PC-3 (cell line): ENCODE data around the gene CCS. TPM values are rescaled to one million over a fixed set of nuclear protein-coding genes. Genes with fewer than 3 reads are reported as not detected.

ENCODE experiments used
- ATAC-seq: fragments of 200-7000 bp; cut with Tn5 transposase; 2 replicates; pipeline ENCODE4 v1.9.1; 2020; ENCODE audit warnings: mild to moderate bottlenecking, moderate library complexity
- BruUV-seq: library from RNA; stranded (reverse); fragments of 400-500 nt; replicated peaks from 2 replicates; lab custom pipeline; 2021; lab: Mats Ljungman, UMichigan
- CTCF ChIA-PET: fragments of 300-600 bp; sonication (Branson Sonifier 250); formaldehyde crosslinking; loops from one replicate; lab custom pipeline; 2022; ENCODE audit warnings: antibody characterized with exemption; lab: Charles Lee
- POLR2A ChIA-PET: fragments of 300-600 bp; sonication (Branson Sonifier 250); formaldehyde crosslinking; loops from one replicate; lab custom pipeline; 2022; ENCODE audit warnings: antibody characterized with exemption; ENCODE audit not compliant: unreplicated experiment; lab: Charles Lee
- DNase-seq: peaks from one replicate; pipeline ENCODE4 v3.0.0-alpha.2; 2015
- H2AFZ ChIP-seq: fragments of 300-600 bp; sonication (generic); 2 replicates; pipeline ENCODE4 v1.6.0; 2016; ENCODE audit warnings: antibody characterized with exemption, low read length
- H3F3A ChIP-seq: fragments of 300-600 bp; sonication (generic); one replicate; pipeline ENCODE4 v1.6.0; 2017; ENCODE audit warnings: antibody characterized with exemption, low read length, control low read depth, mild to moderate bottlenecking; ENCODE audit not compliant: unreplicated experiment
- H3K27ac ChIP-seq: fragments of 300-600 bp; sonication (generic); 2 replicates; pipeline ENCODE4 v1.5.1; 2016; ENCODE audit warnings: mild to moderate bottlenecking, low read length
- H3K27me3 ChIP-seq: fragments of 300-600 bp; sonication (generic); 2 replicates; pipeline ENCODE4 v1.6.1; 2016; ENCODE audit warnings: low read length, mixed read lengths
- H3K36me3 ChIP-seq: fragments of 300-600 bp; sonication (generic); 2 replicates; pipeline ENCODE4 v1.6.1; 2016; ENCODE audit warnings: low read depth, mixed run types, low read length, mixed read lengths
- H3K4me1 ChIP-seq: fragments of 300-600 bp; sonication (generic); 2 replicates; pipeline ENCODE4 v1.5.1; 2016; ENCODE audit warnings: low read length; ENCODE audit not compliant: insufficient read depth
- H3K4me2 ChIP-seq: fragments of 300-600 bp; sonication (generic); 2 replicates; pipeline ENCODE4 v1.6.0; 2016; ENCODE audit warnings: low read length
- H3K4me3 ChIP-seq: fragments of 300-600 bp; sonication (generic); 2 replicates; pipeline ENCODE4 v1.5.1; 2016; ENCODE audit warnings: mild to moderate bottlenecking, low read length, mixed read lengths
- H3K79me2 ChIP-seq: fragments of 300-600 bp; sonication (generic); 2 replicates; pipeline ENCODE4 v1.6.1; 2017; ENCODE audit warnings: low read length, mixed read lengths
- H3K9ac ChIP-seq: fragments of 300-600 bp; sonication (generic); 2 replicates; pipeline ENCODE4 v1.6.0; 2016; ENCODE audit warnings: mild to moderate bottlenecking, low read length
- H3K9me2 ChIP-seq: fragments of 300-600 bp; sonication (generic); replicated peaks from 2 replicates; pipeline ENCODE4 v1.6.1; 2016; ENCODE audit warnings: mixed run types, low read length, mixed read lengths
- H3K9me3 ChIP-seq: fragments of 300-600 bp; sonication (generic); 2 replicates; pipeline ENCODE4 v1.6.1; 2016; ENCODE audit warnings: low read length, mixed read lengths
- H4K20me1 ChIP-seq: fragments of 300-600 bp; sonication (generic); 2 replicates; pipeline ENCODE4 v1.6.1; 2016; ENCODE audit warnings: low read length, mixed read lengths
- CTCF ChIP-seq: fragments of 300-600 bp; sonication (generic); conservative IDR thresholded peaks from 2 replicates; pipeline ENCODE4 v1.5.1; 2017; ENCODE audit warnings: antibody characterized with exemption, low read depth, mild to moderate bottlenecking, low read length
- EZH2 ChIP-seq: fragments of 300-600 bp; sonication (generic); IDR thresholded peaks from one replicate; pipeline ENCODE4 v1.6.1; 2017; ENCODE audit warnings: antibody characterized with exemption, mild to moderate bottlenecking, low read length; ENCODE audit not compliant: unreplicated experiment
- EZH2phosphoT487 ChIP-seq: fragments of 300-600 bp; sonication (generic); IDR thresholded peaks from 2 replicates; pipeline ENCODE4 v1.6.1; 2018; ENCODE audit warnings: mild to moderate bottlenecking, antibody characterized with exemption, low read length, borderline replicate concordance
- intact Hi-C: fragments of 100-400 bp; cut with micrococcal nuclease; formaldehyde crosslinking; loops from 2 replicates; pipeline ENCODE4 v1.9.0; 2023
- total RNA-seq: library from RNA; depleted of rRNA; stranded (reverse); fragments of >200 nt; gene quantifications from 2 replicates; pipeline ENCODE4 v1.2.3, GENCODE V29; 2014

CCS gene
- total RNA-seq, 1 experiment from 2014 or later: 43.8 TPM

DNA sequence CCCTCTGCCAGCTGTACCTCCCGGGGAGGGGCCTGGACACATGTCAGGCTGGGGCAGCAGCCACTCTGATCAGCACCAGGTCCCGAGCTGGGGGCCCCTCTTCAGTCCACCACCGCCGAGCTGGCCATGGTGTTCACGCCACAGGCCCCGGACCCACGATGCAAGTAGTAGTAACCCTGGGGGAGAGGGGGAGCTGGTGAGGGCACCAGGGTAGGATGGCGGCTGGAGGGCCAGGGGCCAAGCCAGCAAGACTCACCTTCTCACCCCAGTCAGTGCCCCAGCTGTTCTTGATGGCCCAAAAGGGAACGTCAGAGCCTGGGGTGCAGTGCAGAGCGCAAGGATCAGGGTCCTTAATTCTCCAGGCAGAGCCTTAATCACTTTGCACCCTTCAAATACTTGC is 29.2 kb upstream of the CCS start:
- H3K27me3 ChIP-seq: no peaks in the 10 kb centered on the region
- no peak for ATAC-seq
- no peaks in the 10 kb centered on the region for H4K20me1 ChIP-seq
- H3K4me2 ChIP-seq: no peak overlapping the region
- no peak overlapping the region for H2AFZ ChIP-seq
- H3K9me3 ChIP-seq: no peaks in the 10 kb centered on the region
- TF ChIP-seq CTCF (no peak), EZH2 (no peak)
- POLR2A ChIA-PET: no interaction called here
- no peak overlapping the region for H3K9ac ChIP-seq
- H3K4me3 ChIP-seq: no peak overlapping the region
- DNase-seq: no peak
- no TSS peak for BruUV-seq
- H3F3A ChIP-seq: no peaks in the 10 kb centered on the region
- H3K9me2 ChIP-seq: no peaks in the 10 kb centered on the region
- intact Hi-C loops: no loop called here
- H3K36me3 ChIP-seq: no peaks in the 10 kb centered on the region
- CTCF ChIA-PET: no interaction called here
- H3K27ac ChIP-seq: no peak overlapping the region
- peaks cover 6% of the 10 kb centered on the region; the same call in 1 of the 2 replicates for H3K4me1 ChIP-seq
- no peaks in the 10 kb centered on the region for H3K79me2 ChIP-seq

- Histone ChIP-seq H3K4me1 (peaks cover 6% of the 10 kb centered on the region; the same call in 1 of the 2 replicates), H3K9ac (no peak overlapping the region), H3F3A (no peaks in the 10 kb centered on the region), H3K9me2 (no peaks in the 10 kb centered on the region), H3K79me2 (no peaks in the 10 kb centered on the region), H3K4me3 (no peak overlapping the region), H3K4me2 (no peak overlapping the region), H3K27me3 (no peaks in the 10 kb centered on the region), H4K20me1 (no peaks in the 10 kb centered on the region), H2AFZ (no peak overlapping the region), H3K36me3 (no peaks in the 10 kb centered on the region), H3K27ac (no peak overlapping the region), H3K9me3 (no peaks in the 10 kb centered on the region)
- CTCF ChIA-PET: no interaction called here
- intact Hi-C loops: no loop called here
- ATAC-seq (no peak), DNase-seq (no peak)
- no TSS peak for BruUV-seq
- POLR2A ChIA-PET: no interaction called here
- no peak for TF ChIP-seq CTCF
- TF ChIP-seq EZH2: no peak
- TF ChIP-seq EZH2phosphoT487: no peak
Observed at GRCh38 chr11:66564538-66564937, 28.4 kb upstream of the CCS start.

GRCh38 chr11:66564984-66565383 is 28.0 kb upstream of the CCS start:
- Histone ChIP-seq H3K9me3 (no peaks in the 10 kb centered on the region), H3K4me2 (no peak overlapping the region), H3K9ac (no peak overlapping the region), H3K79me2 (no peaks in the 10 kb centered on the region), H2AFZ (no peak overlapping the region), H3K36me3 (no peaks in the 10 kb centered on the region), H3F3A (no peaks in the 10 kb centered on the region), H3K4me3 (no peak overlapping the region), H3K27me3 (no peaks in the 10 kb centered on the region), H3K4me1 (peaks cover 6% of the 10 kb centered on the region; the same call in 1 of the 2 replicates), H4K20me1 (no peaks in the 10 kb centered on the region), H3K9me2 (no peaks in the 10 kb centered on the region), H3K27ac (no peak overlapping the region)
- DNase-seq (no peak), ATAC-seq (no peak)
- POLR2A ChIA-PET: no interaction called here
- CTCF ChIA-PET: no interaction called here
- intact Hi-C loops: no loop called here
- no TSS peak for BruUV-seq
- TF ChIP-seq EZH2phosphoT487 (no peak), EZH2 (no peak), CTCF (no peak)
